ENCODE data around the gene ABCA3.

The ABCA3 gene

GRCh38 chr16:2251296-2252111 lies 89.0 kb downstream of the ABCA3 start, which contains the start of gene ECI1:
ECI1 (minus strand) TSS chr16:2251587; CDS start chr16:2251566, 21 bp downstream.
- H3K36me3 ChIP-seq (ENCODE audit: control insufficient read depth, insufficient read depth, low read length), result peaks cover 11% of the 10 kb centered on the region
- no CpG with 5 or more reads among the region's 88 CpGs for WGBS (ENCODE audit: extremely low coverage, insufficient coverage, low lambda C conversion rate)

GRCh38 chr16:2250652-2251295 lies 89.8 kb downstream of the ABCA3 start:
- H3K23ac ChIP-seq (ENCODE audit: low read length), result no peak overlapping the region
- H3K27ac ChIP-seq (ENCODE audit: low read depth, low read length), result peak overlapping the region; percentile 94
- no peak overlapping the region for H2AK5ac ChIP-seq (ENCODE audit: low read length)
- no peak overlapping the region for H2BK15ac ChIP-seq (replicated peaks; ENCODE audit: low read depth)
- peak; percentile 48 for DNase-seq
- H3K4ac ChIP-seq (ENCODE audit: low read depth, low read length), result peak overlapping the region; percentile 92
- no peak overlapping the region for H4K5ac ChIP-seq (ENCODE audit: low read length)
- WGBS (ENCODE audit: extremely low coverage, insufficient coverage, low lambda C conversion rate), result no CpG with 5 or more reads among the region's 35 CpGs
- no peak overlapping the region for H2BK120ac ChIP-seq (ENCODE audit: low read depth, low read length)
- peak overlapping the region; percentile 16 for H3K4me3 ChIP-seq (ENCODE audit: low read length)
- no peak overlapping the region for H2BK5ac ChIP-seq (ENCODE audit: low read length)
- no peaks in the 10 kb centered on the region for H3K4me1 ChIP-seq (ENCODE audit: control insufficient read depth, low read depth, low read length)
- peaks cover 4% of the 10 kb centered on the region for H3K79me1 ChIP-seq (ENCODE audit: low read length)
- peak overlapping the region; percentile 46 for H3K4me2 ChIP-seq (ENCODE audit: low read length)
- H3K27me3 ChIP-seq (ENCODE audit: insufficient read depth, low read length, poor library complexity), result no peaks in the 10 kb centered on the region
- H3K9ac ChIP-seq (ENCODE audit: low read length), result peak overlapping the region; percentile 65
- H3K79me2 ChIP-seq (ENCODE audit: control insufficient read depth, insufficient read depth, low read length), result peaks cover 8% of the 10 kb centered on the region
- H4K8ac ChIP-seq (ENCODE audit: low read depth, low read length), result peak overlapping the region; percentile 99
- peaks cover 9% of the 10 kb centered on the region for H3K36me3 ChIP-seq (ENCODE audit: control insufficient read depth, insufficient read depth, low read length)
- H3K56ac ChIP-seq (ENCODE audit: low read length), result peak overlapping the region; percentile 78
- peak overlapping the region; percentile 97 for H3K18ac ChIP-seq (ENCODE audit: low read length)

More at GRCh38 chr16:2251296-2252111, 89.0 kb downstream of the ABCA3 start, which contains the start of gene ECI1:
- H3K27ac ChIP-seq (ENCODE audit: low read depth, low read length), result peak within 1 kb of the TSS; percentile 94
- peak within 1 kb of the TSS; percentile 24 for H3K23ac ChIP-seq (ENCODE audit: low read length)
- H3K56ac ChIP-seq (ENCODE audit: low read length), result peak within 1 kb of the TSS; percentile 82
- H3K4me3 ChIP-seq (ENCODE audit: low read length), result peak within 1 kb of the TSS; percentile 16
- no peak within 1 kb of the TSS for H2BK120ac ChIP-seq (ENCODE audit: low read depth, low read length)
- H3K4ac ChIP-seq (ENCODE audit: low read depth, low read length), result peak within 1 kb of the TSS; percentile 92
- peak within 1 kb of the TSS; percentile 99 for H4K8ac ChIP-seq (ENCODE audit: low read depth, low read length)
- peak within 1 kb of the TSS; percentile 65 for H3K9ac ChIP-seq (ENCODE audit: low read length)
- peak within 1 kb of the TSS; percentile 46 for H3K4me2 ChIP-seq (ENCODE audit: low read length)
- no peaks in the 10 kb centered on the region for H3K27me3 ChIP-seq (ENCODE audit: insufficient read depth, low read length, poor library complexity)
- no peak within 1 kb of the TSS for H2BK5ac ChIP-seq (ENCODE audit: low read length)
- H3K79me1 ChIP-seq (ENCODE audit: low read length), result peaks cover 5% of the 10 kb centered on the region
- DNase-seq, result peak; percentile 95
- H3K4me1 ChIP-seq (ENCODE audit: control insufficient read depth, low read depth, low read length), result no peaks in the 10 kb centered on the region
- peaks cover 8% of the 10 kb centered on the region for H3K79me2 ChIP-seq (ENCODE audit: control insufficient read depth, insufficient read depth, low read length)
- H2BK15ac ChIP-seq (replicated peaks; ENCODE audit: low read depth), result no peak within 1 kb of the TSS
- no peak within 1 kb of the TSS for H4K5ac ChIP-seq (ENCODE audit: low read length)
- no peak within 1 kb of the TSS for H2AK5ac ChIP-seq (ENCODE audit: low read length)
- H3K18ac ChIP-seq (ENCODE audit: low read length), result peak within 1 kb of the TSS; percentile 97

GRCh38 chr16:2246301-2246885 lies 94.1 kb downstream of the ABCA3 start:
- no CpG with 5 or more reads among the region's 18 CpGs for WGBS (ENCODE audit: extremely low coverage, insufficient coverage, low lambda C conversion rate)
- no peak overlapping the region for H2BK5ac ChIP-seq (ENCODE audit: low read length)
- H3K79me2 ChIP-seq (ENCODE audit: control insufficient read depth, insufficient read depth, low read length), result peaks cover 8% of the 10 kb centered on the region
- no peak overlapping the region for H3K9ac ChIP-seq (ENCODE audit: low read length)
- H3K4me2 ChIP-seq (ENCODE audit: low read length), result no peak overlapping the region
- H3K36me3 ChIP-seq (ENCODE audit: control insufficient read depth, insufficient read depth, low read length), result peaks cover 6% of the 10 kb centered on the region
- no peak overlapping the region for H3K4ac ChIP-seq (ENCODE audit: low read depth, low read length)
- H4K8ac ChIP-seq (ENCODE audit: low read depth, low read length), result no peak overlapping the region
- peaks cover 6% of the 10 kb centered on the region for H3K79me1 ChIP-seq (ENCODE audit: low read length)
- H3K4me1 ChIP-seq (ENCODE audit: control insufficient read depth, low read depth, low read length), result no peaks in the 10 kb centered on the region
- no peak overlapping the region for H3K18ac ChIP-seq (ENCODE audit: low read length)
- H3K27me3 ChIP-seq (ENCODE audit: insufficient read depth, low read length, poor library complexity), result no peaks in the 10 kb centered on the region
- H3K23ac ChIP-seq (ENCODE audit: low read length), result no peak overlapping the region
- no peak overlapping the region for H2BK15ac ChIP-seq (replicated peaks; ENCODE audit: low read depth)
- no peak overlapping the region for H3K56ac ChIP-seq (ENCODE audit: low read length)
- H3K27ac ChIP-seq (ENCODE audit: low read depth, low read length), result no peak overlapping the region
- H2AK5ac ChIP-seq (ENCODE audit: low read length), result no peak overlapping the region
- no peak overlapping the region for H4K5ac ChIP-seq (ENCODE audit: low read length)
- H3K4me3 ChIP-seq (ENCODE audit: low read length), result no peak overlapping the region
- no peak for DNase-seq
- no peak overlapping the region for H2BK120ac ChIP-seq (ENCODE audit: low read depth, low read length)

- Histone ChIP-seq H4K5ac (ENCODE audit: low read length) (no peak overlapping the region), H3K23ac (ENCODE audit: low read length) (no peak overlapping the region), H3K79me1 (ENCODE audit: low read length) (peaks cover 4% of the 10 kb centered on the region), H2AK5ac (ENCODE audit: low read length) (no peak overlapping the region), H3K27me3 (ENCODE audit: insufficient read depth, low read length, poor library complexity) (no peaks in the 10 kb centered on the region), H2BK120ac (ENCODE audit: low read depth, low read length) (no peak overlapping the region), H3K36me3 (ENCODE audit: control insufficient read depth, insufficient read depth, low read length) (peaks cover 6% of the 10 kb centered on the region), H3K27ac (ENCODE audit: low read depth, low read length) (no peak overlapping the region), H2BK5ac (ENCODE audit: low read length) (no peak overlapping the region), H3K4me2 (ENCODE audit: low read length) (no peak overlapping the region), H2BK15ac (replicated peaks; ENCODE audit: low read depth) (no peak overlapping the region), H3K9ac (ENCODE audit: low read length) (no peak overlapping the region), H4K8ac (ENCODE audit: low read depth, low read length) (no peak overlapping the region), H3K79me2 (ENCODE audit: control insufficient read depth, insufficient read depth, low read length) (peaks cover 5% of the 10 kb centered on the region), H3K4me3 (ENCODE audit: low read length) (no peak overlapping the region), H3K4me1 (ENCODE audit: control insufficient read depth, low read depth, low read length) (no peaks in the 10 kb centered on the region), H3K56ac (ENCODE audit: low read length) (no peak overlapping the region), H3K18ac (ENCODE audit: low read length) (no peak overlapping the region), H3K4ac (ENCODE audit: low read depth, low read length) (no peak overlapping the region)
- no peak for DNase-seq
- WGBS (ENCODE audit: extremely low coverage, insufficient coverage, low lambda C conversion rate), result no CpG with 5 or more reads among the region's 30 CpGs
Observed at GRCh38 chr16:2244926-2245795, 95.4 kb downstream of the ABCA3 start.

GRCh38 chr16:2244301-2244700 lies 96.2 kb downstream of the ABCA3 start:
- H2BK120ac ChIP-seq (ENCODE audit: low read depth, low read length), result no peak overlapping the region
- H3K4me3 ChIP-seq (ENCODE audit: low read length), result no peak overlapping the region
- H3K27ac ChIP-seq (ENCODE audit: low read depth, low read length), result no peak overlapping the region
- H3K9ac ChIP-seq (ENCODE audit: low read length), result no peak overlapping the region
- peaks cover 4% of the 10 kb centered on the region for H3K79me2 ChIP-seq (ENCODE audit: control insufficient read depth, insufficient read depth, low read length)
- H3K4me2 ChIP-seq (ENCODE audit: low read length), result no peak overlapping the region
- no peak overlapping the region for H4K8ac ChIP-seq (ENCODE audit: low read depth, low read length)
- H3K27me3 ChIP-seq (ENCODE audit: insufficient read depth, low read length, poor library complexity), result no peaks in the 10 kb centered on the region
- no peak overlapping the region for H3K56ac ChIP-seq (ENCODE audit: low read length)
- H3K23ac ChIP-seq (ENCODE audit: low read length), result no peak overlapping the region
- H2AK5ac ChIP-seq (ENCODE audit: low read length), result no peak overlapping the region
- no peaks in the 10 kb centered on the region for H3K4me1 ChIP-seq (ENCODE audit: control insufficient read depth, low read depth, low read length)
- WGBS (ENCODE audit: extremely low coverage, insufficient coverage, low lambda C conversion rate), result no CpG with 5 or more reads among the region's 17 CpGs
- H3K18ac ChIP-seq (ENCODE audit: low read length), result no peak overlapping the region
- H3K36me3 ChIP-seq (ENCODE audit: control insufficient read depth, insufficient read depth, low read length), result peaks cover 6% of the 10 kb centered on the region
- no peak overlapping the region for H4K5ac ChIP-seq (ENCODE audit: low read length)
- no peak overlapping the region for H3K4ac ChIP-seq (ENCODE audit: low read depth, low read length)
- H2BK15ac ChIP-seq (replicated peaks; ENCODE audit: low read depth), result no peak overlapping the region
- peak; percentile 40 for DNase-seq
- H2BK5ac ChIP-seq (ENCODE audit: low read length), result no peak overlapping the region
- peaks cover 4% of the 10 kb centered on the region for H3K79me1 ChIP-seq (ENCODE audit: low read length)

Data from mesendoderm (in vitro differentiated cells).